ENCODE results near the gene ATR.
"Not testable (repeated sequence)": the region's sequence is repeated elsewhere in the genome, so short reads cannot be mapped to it uniquely, and the experiment has no call there.

Gene ATR

GRCh38 chr3:142592268-142592667, 13.7 kb upstream of the ATR start:
- DNase-seq: not testable (repeated sequence)

- DNase-seq: no peak
Measured at GRCh38 chr3:142588703-142589102, 10.2 kb upstream of the ATR start.

GRCh38 chr3:142586803-142587406, 8.4 kb upstream of the ATR start:
- DNase-seq: no peak

GRCh38 chr3:142581070-142581469, 2.5 kb upstream of the ATR start:
- not testable (repeated sequence) for DNase-seq

- DNase-seq: no peak
Measured at GRCh38 chr3:142580061-142580423, 1.5 kb upstream of the ATR start.

- DNase-seq: no peak
Measured at GRCh38 chr3:142577696-142578328, 721 bp downstream of the ATR start.

GRCh38 chr3:142576792-142577191, 1.7 kb downstream of the ATR start:
- no peak for DNase-seq

GRCh38 chr3:142574665-142575064, 3.9 kb downstream of the ATR start:
- DNase-seq: no peak

- not testable (repeated sequence) for DNase-seq
Measured at GRCh38 chr3:142574223-142574622, 4.3 kb downstream of the ATR start.

GRCh38 chr3:142569422-142569821, 9.1 kb downstream of the ATR start:
- DNase-seq: not testable (repeated sequence)

GRCh38 chr3:142568393-142569017, 10.0 kb downstream of the ATR start:
- no peak for DNase-seq

GRCh38 chr3:142566096-142566495, 12.4 kb downstream of the ATR start:
- no peak for DNase-seq

GRCh38 chr3:142563496-142563997, 15.0 kb downstream of the ATR start:
- no peak for DNase-seq

- DNase-seq: no peak
Measured at GRCh38 chr3:142560118-142560517, 18.4 kb downstream of the ATR start.

- no peak for DNase-seq
Measured at GRCh38 chr3:142553741-142554140, 24.8 kb downstream of the ATR start.

- not testable (repeated sequence) for DNase-seq
Measured at GRCh38 chr3:142552579-142552978, 26.0 kb downstream of the ATR start.

GRCh38 chr3:142549986-142550385, 28.5 kb downstream of the ATR start:
- DNase-seq: no peak

- no peak for DNase-seq
Measured at GRCh38 chr3:142543307-142543706, 35.2 kb downstream of the ATR start.

- no peak for DNase-seq
Measured at GRCh38 chr3:142542054-142542453, 36.5 kb downstream of the ATR start.

- no peak for DNase-seq
Measured at GRCh38 chr3:142536519-142536918, 42.0 kb downstream of the ATR start.

- DNase-seq: no peak
Measured at GRCh38 chr3:142534543-142534942, 44.0 kb downstream of the ATR start.

- DNase-seq: no peak
Measured at GRCh38 chr3:142530296-142530695, 48.2 kb downstream of the ATR start.

GRCh38 chr3:142523921-142524566, 54.5 kb downstream of the ATR start:
- no peak for DNase-seq

- no peak for DNase-seq
Measured at GRCh38 chr3:142509079-142509478, 69.5 kb downstream of the ATR start.

Measured in left hindlimb (tissue), 1 donor.